IMR-90 (cell line): ENCODE data around the gene GSTM1. TPM values are rescaled to one million over a fixed set of nuclear protein-coding genes. Genes with fewer than 3 reads are reported as not detected.

Experiments
- ATAC-seq: fragments of 200-7000 bp; cut with Tn5 transposase; 2 replicates; pipeline ENCODE4 v1.9.1; 2020; ENCODE audit warnings: low read depth, mild to moderate bottlenecking, moderate library complexity
- BruUV-seq: library from RNA; stranded (reverse); fragments of 400-500 nt; replicated peaks from 2 replicates; lab custom pipeline; 2021; lab: Mats Ljungman, UMichigan
- CTCF ChIA-PET: fragments of 300-600 bp; formaldehyde crosslinking; extraction: SDS; loops from one replicate; lab custom pipeline; 2021; ENCODE audit warnings: antibody characterized with exemption; lab: Yijun Ruan, JAX
- POLR2A ChIA-PET: fragments of 300-600 bp; sonication (Branson Sonifier 250); formaldehyde crosslinking; loops from one replicate; lab custom pipeline; 2022; ENCODE audit warnings: antibody characterized with exemption; ENCODE audit not compliant: unreplicated experiment; lab: Charles Lee
- DNase-seq: peaks from one replicate; pipeline ENCODE4 v3.0.0; 2013
- H2AFZ ChIP-seq: replicated peaks from 2 replicates; pipeline ENCODE3; 2013; ENCODE audit warnings: low read length, mild to moderate bottlenecking; ENCODE audit not compliant: poor library complexity
- H2AK5ac ChIP-seq: 2 replicates; pipeline ENCODE4 v1.6.1; 2013; ENCODE audit warnings: low read depth, low read length, inconsistent platforms
- H2AK9ac ChIP-seq: replicated peaks from 2 replicates; pipeline ENCODE3; 2013; ENCODE audit warnings: mild to moderate bottlenecking, low read depth, low read length, moderate library complexity; ENCODE audit not compliant: poor library complexity
- H2BK120ac ChIP-seq: 2 replicates; pipeline ENCODE4 v1.6.1; 2013; ENCODE audit warnings: low read depth, low read length, inconsistent platforms
- H2BK15ac ChIP-seq: 3 replicates; pipeline ENCODE4 v1.6.1; 2013; ENCODE audit warnings: low read depth, low read length, inconsistent platforms
- H2BK20ac ChIP-seq: 2 replicates; pipeline ENCODE4 v1.6.1; 2013; ENCODE audit warnings: low read depth, mild to moderate bottlenecking, inconsistent platforms, low read length, moderate library complexity
- H2BK5ac ChIP-seq: 2 replicates; pipeline ENCODE4 v1.6.1; 2013; ENCODE audit warnings: mild to moderate bottlenecking, low read depth, low read length, inconsistent platforms; ENCODE audit not compliant: poor library complexity, severe bottlenecking
- H3K14ac ChIP-seq: replicated peaks from 2 replicates; pipeline ENCODE4 v1.6.1; 2013; ENCODE audit warnings: low read depth, low read length, inconsistent platforms
- H3K18ac ChIP-seq: 2 replicates; pipeline ENCODE4 v1.6.1; 2013; ENCODE audit warnings: low read depth, low read length, control low read depth
- H3K23ac ChIP-seq: 2 replicates; pipeline ENCODE4 v1.6.1; 2013; ENCODE audit warnings: low read depth, low read length, inconsistent platforms
- H3K27ac ChIP-seq: 2 replicates; pipeline ENCODE4 v1.5.1; 2013; ENCODE audit warnings: mild to moderate bottlenecking, control low read depth, low read length; ENCODE audit not compliant: insufficient read depth
- H3K27me3 ChIP-seq: 2 replicates; pipeline ENCODE4 v1.6.1; 2013; ENCODE audit warnings: low read length; ENCODE audit not compliant: control insufficient read depth, insufficient read depth
- H3K36me3 ChIP-seq: 2 replicates; pipeline ENCODE4 v1.6.1; 2013; ENCODE audit warnings: low read length, mixed read lengths; ENCODE audit not compliant: control insufficient read depth, insufficient read depth
- H3K4ac ChIP-seq: 2 replicates; pipeline ENCODE4 v1.6.1; 2013; ENCODE audit warnings: low read depth, low read length, inconsistent platforms
- H3K4me1 ChIP-seq: 2 replicates; pipeline ENCODE4 v1.6.1; 2013; ENCODE audit warnings: low read length, mixed read lengths; ENCODE audit not compliant: control insufficient read depth, insufficient read depth
- H3K4me2 ChIP-seq: 2 replicates; pipeline ENCODE4 v1.6.1; 2013; ENCODE audit warnings: low read depth, mild to moderate bottlenecking, control low read depth, low read length, moderate library complexity
- H3K4me3 ChIP-seq: 2 replicates; pipeline ENCODE4 v1.5.1; 2013; ENCODE audit warnings: low read depth, mild to moderate bottlenecking, control low read depth, low read length, moderate library complexity; ENCODE audit not compliant: insufficient read depth
- H3K56ac ChIP-seq: 2 replicates; pipeline ENCODE4 v1.6.1; 2013; ENCODE audit warnings: low read length, inconsistent platforms; ENCODE audit not compliant: insufficient read depth; ENCODE audit errors: extremely low read depth
- H3K79me1 ChIP-seq, 2 experiments: 2 replicates each; pipeline ENCODE4 v1.6.1; 2013; ENCODE audit warnings: low read length in 2 of 2, inconsistent platforms in 1 of 2, low read depth in 1 of 2
- H3K9ac ChIP-seq: 2 replicates; pipeline ENCODE4 v1.6.1; 2013; ENCODE audit warnings: low read depth, low read length, control low read depth
- H3K9me1 ChIP-seq: 2 replicates; pipeline ENCODE4 v1.6.1; 2013; ENCODE audit warnings: low read length, inconsistent platforms; ENCODE audit not compliant: insufficient read depth
- H3K9me3 ChIP-seq: 2 replicates; pipeline ENCODE4 v1.6.1; 2013; ENCODE audit warnings: low read length; ENCODE audit not compliant: control insufficient read depth, insufficient read depth
- H4K20me1 ChIP-seq: 2 replicates; pipeline ENCODE4 v1.6.1; 2013; ENCODE audit warnings: low read length, inconsistent platforms; ENCODE audit not compliant: insufficient read depth
- H4K5ac ChIP-seq: 2 replicates; pipeline ENCODE4 v1.6.1; 2013; ENCODE audit warnings: mild to moderate bottlenecking, low read depth, low read length, control low read depth
- H4K8ac ChIP-seq, 2 experiments: 2 replicates each; pipeline ENCODE4 v1.6.1; 2013; ENCODE audit warnings: low read depth in 2 of 2, low read length in 2 of 2, control low read depth in 1 of 2, inconsistent platforms in 1 of 2
- H4K91ac ChIP-seq: 2 replicates; pipeline ENCODE4 v1.6.1; 2013; ENCODE audit warnings: low read depth, low read length, inconsistent platforms; ENCODE audit not compliant: insufficient read depth
- RCOR1 ChIP-seq: IDR thresholded peaks from 2 replicates; pipeline ENCODE4 v1.6.1; 2012; ENCODE audit warnings: mild to moderate bottlenecking, low read length, improper control_type of control experiment; ENCODE audit not compliant: insufficient replicate concordance
- WGBS, 2 experiments: methylation state at CpG; one replicate each; pipeline versions ENCODE4 v1.1.5 to v1.1.7; 2013; ENCODE audit warnings: missing lambda C conversion rate in 2 of 2; ENCODE audit not compliant: insufficient read length in 1 of 2; ENCODE audit errors: extremely low coverage in 2 of 2; 5-methylcytosine and 5-hydroxymethylcytosine counted together
- dilution Hi-C: fragments of 300-500 bp; cut with HindIII; formaldehyde crosslinking; loops from one replicate; pipeline ENCODE4 v1.14.3; 2018; ENCODE audit warnings: low sequenced_read_pairs; ENCODE audit not compliant: unreplicated experiment
- in situ Hi-C: fragments of 300-500 bp; cut with MboI; formaldehyde crosslinking; loops from 3 replicates; pipeline ENCODE4 v1.14.3; 2019; ENCODE audit warnings: low sequenced_read_pairs, inconsistent platforms, mixed read lengths
- intact Hi-C: fragments of 100-400 bp; cut with micrococcal nuclease; formaldehyde crosslinking; loops from 2 replicates; pipeline ENCODE4 v1.10.0; 2022
- polyA plus RNA-seq, 3 experiments: library from polyadenylated mRNA; depleted of rRNA; stranded (reverse); fragments of >200 nt; gene quantifications; 2 replicates each; pipeline ENCODE4 v1.2.3, GENCODE V29; 2012; ENCODE audit warnings: low replicate concordance in 1 of 3
- total RNA-seq: library from RNA; depleted of rRNA; stranded (reverse); fragments of >200 nt; gene quantifications from 2 replicates; pipeline ENCODE4 v1.2.3, GENCODE V29; 2012

Gene GSTM1
- total and polyA plus RNA-seq, 2 of the 4 experiments (the other 2 are of a cell fraction) = not detected

GRCh38 chr1:109718495-109718894, 30.9 kb downstream of the GSTM1 start:
- POLR2A ChIA-PET = no interaction called here
- intact Hi-C loops = no loop called here

More at GRCh38 chr1:109718495-109718894, 30.9 kb downstream of the GSTM1 start:
- Histone ChIP-seq H3K4me2 (no peak overlapping the region), H3K18ac (peak overlapping the region; percentile 94), H2AK5ac (peak overlapping the region; percentile 9; the same call in 1 of the 2 replicates), H3K9ac (no peak overlapping the region), H3K23ac (no peak overlapping the region), H4K20me1 (no peaks in the 10 kb centered on the region), H4K5ac (peak overlapping the region; percentile 49), H2BK120ac (peak overlapping the region; percentile 77), H2BK20ac (peak overlapping the region; percentile 84), H3K4ac (peak overlapping the region; percentile 79), H2BK15ac (no peak overlapping the region; the same call in 2 of the 3 replicates), H2BK5ac (peak overlapping the region; percentile 66), H3K56ac (peak overlapping the region; percentile 43; the same call in 1 of the 2 replicates), H3K14ac (peak overlapping the region; percentile 53), H3K4me1 (peaks cover 8% of the 10 kb centered on the region; the same call in 1 of the 2 replicates), H2AFZ (no peak overlapping the region), H3K27ac (peak overlapping the region; percentile 33; the same call in 1 of the 2 replicates), H4K91ac (peak overlapping the region; percentile 82), H4K8ac (peak overlapping the region; percentile 4 to 50; a peak in 2 of 4 replicates), H2AK9ac (no peak overlapping the region), H3K36me3 (no peaks in the 10 kb centered on the region), H3K9me1 (0 out of 2 replicates have a peak, but pooled peaks cover 3% of the 10 kb centered on the region), H3K4me3 (no peak overlapping the region), H3K79me1 (no peaks in the 10 kb centered on the region), H3K9me3 (no peaks in the 10 kb centered on the region), H3K27me3 (no peaks in the 10 kb centered on the region; the same call in 1 of the 2 replicates)
- dilution Hi-C loops = no loop called here
- CTCF ChIA-PET = no interaction called here
- 90% methylated on average over 2 of the region's 2 CpGs; no CpG with 5 or more reads in 1 of the 2 experiments for WGBS, 2 experiments
- no TSS peak for BruUV-seq
- DNase-seq (peak; percentile 27), ATAC-seq (no peak)
- in situ Hi-C loops = no loop called here
- no peak for TF ChIP-seq RCOR1
